GM18498 (cell line): ENCODE data around the gene RGS18.
"Not testable (repeated sequence)": the region's sequence is repeated elsewhere in the genome, so short reads cannot be mapped to it uniquely, and the experiment has no call there.

Experiments
- ATAC-seq: cut with Tn5 transposase; IDR thresholded peaks from one replicate; pipeline ENCODE4 v1.9.1; 2021; ENCODE audit warnings: mild to moderate bottlenecking, moderate library complexity; ENCODE audit not compliant: unreplicated experiment

RGS18 gene

GRCh38 chr1:192162376-192162775 lies 4.1 kb downstream of the RGS18 start:
- no peak for ATAC-seq

- not testable (repeated sequence) for ATAC-seq
Measured at GRCh38 chr1:192165002-192165401, 6.7 kb downstream of the RGS18 start.

GRCh38 chr1:192167011-192167410 lies 8.7 kb downstream of the RGS18 start:
- ATAC-seq: no peak

GRCh38 chr1:192167911-192168700 lies 9.8 kb downstream of the RGS18 start:
- no peak for ATAC-seq

GRCh38 chr1:192168964-192169363 lies 10.7 kb downstream of the RGS18 start:
- ATAC-seq: no peak

GRCh38 chr1:192170196-192170984 lies 12.1 kb downstream of the RGS18 start:
- ATAC-seq: no peak

GRCh38 chr1:192171123-192171522 lies 12.9 kb downstream of the RGS18 start:
- no peak for ATAC-seq

GRCh38 chr1:192175971-192176370 lies 17.7 kb downstream of the RGS18 start:
- no peak for ATAC-seq

GRCh38 chr1:192183788-192184187 lies 25.5 kb downstream of the RGS18 start:
- ATAC-seq: no peak

GRCh38 chr1:192186197-192186596 lies 27.9 kb downstream of the RGS18 start:
- ATAC-seq: no peak

GRCh38 chr1:192190066-192190465 lies 31.8 kb downstream of the RGS18 start:
- no peak for ATAC-seq

GRCh38 chr1:192201303-192201702 lies 43.0 kb downstream of the RGS18 start:
- ATAC-seq: no peak

GRCh38 chr1:192224396-192224795 lies 66.1 kb downstream of the RGS18 start:
- no peak for ATAC-seq

GRCh38 chr1:192224846-192225245 lies 66.6 kb downstream of the RGS18 start:
- no peak for ATAC-seq

GRCh38 chr1:192225266-192225665 lies 67.0 kb downstream of the RGS18 start:
- ATAC-seq: no peak

GRCh38 chr1:192225703-192226102 lies 67.4 kb downstream of the RGS18 start:
- ATAC-seq: no peak

- ATAC-seq: no peak
Measured at GRCh38 chr1:192227330-192227729, 69.1 kb downstream of the RGS18 start.

GRCh38 chr1:192227980-192228379 lies 69.7 kb downstream of the RGS18 start:
- ATAC-seq: not testable (repeated sequence)

GRCh38 chr1:192232817-192233417 lies 74.7 kb downstream of the RGS18 start:
- no peak for ATAC-seq

- ATAC-seq: no peak
Measured at GRCh38 chr1:192235127-192235526, 76.9 kb downstream of the RGS18 start.
